ENCODE data around the gene TSC2. TPM values are rescaled to one million over a fixed set of nuclear protein-coding genes. Genes with fewer than 3 reads are reported as not detected.

Gene TSC2
- total RNA-seq, 1 donor from 2014 or later, result 139 TPM

DNA sequence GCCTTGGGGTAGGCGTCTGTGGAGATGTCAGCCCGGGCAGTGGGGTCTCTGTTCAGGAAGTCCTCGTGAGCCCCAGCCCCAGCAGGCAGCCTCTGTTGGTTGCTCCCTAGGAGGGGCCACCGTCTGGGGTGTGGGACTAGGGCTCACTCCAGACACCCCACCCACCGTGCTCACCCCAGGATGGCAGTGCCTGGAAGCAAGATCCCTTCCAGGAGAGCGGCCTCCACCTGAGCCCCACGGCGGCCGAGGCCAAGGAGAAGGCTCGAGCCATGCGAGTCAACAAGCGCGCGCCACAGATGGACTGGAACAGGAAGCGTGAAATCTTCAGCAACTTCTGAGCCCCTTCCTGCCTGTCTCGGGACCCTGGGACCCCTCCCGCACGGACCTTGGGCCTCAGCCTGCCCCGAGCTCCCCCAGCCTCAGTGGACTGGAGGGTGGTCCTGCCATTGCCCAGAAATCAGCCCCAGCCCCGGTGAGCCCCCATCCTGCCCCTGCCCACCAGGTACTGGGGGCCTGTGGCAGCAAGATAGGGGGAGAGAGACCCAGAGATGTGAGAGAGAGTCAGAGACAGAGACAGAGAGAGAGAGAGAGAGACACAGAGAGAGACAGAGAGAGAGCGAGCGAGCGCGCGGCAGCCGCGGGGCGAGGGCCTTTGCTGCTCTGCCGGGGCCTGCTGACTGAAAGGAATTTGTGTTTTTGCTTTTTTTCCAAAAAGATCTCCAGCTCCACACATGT, 10.0 kb upstream of the TSC2 start:
- Mint-ChIP-seq H3K9me3 (no peaks in the 10 kb centered on the region), H3K36me3 (ENCODE audit: low read depth) (no peaks in the 10 kb centered on the region), H3K4me1 (no peaks in the 10 kb centered on the region), H3K4me3 (no peak overlapping the region), H3K27ac (no peak overlapping the region), H3K27me3 (peaks cover 6% of the 10 kb centered on the region)
- DNase-seq (no peak), ATAC-seq (ENCODE audit: low read depth) (no peak)
- intact Hi-C loops (cut with micrococcal nuclease), result no loop called here
- TF ChIP-seq, protein P1, sequence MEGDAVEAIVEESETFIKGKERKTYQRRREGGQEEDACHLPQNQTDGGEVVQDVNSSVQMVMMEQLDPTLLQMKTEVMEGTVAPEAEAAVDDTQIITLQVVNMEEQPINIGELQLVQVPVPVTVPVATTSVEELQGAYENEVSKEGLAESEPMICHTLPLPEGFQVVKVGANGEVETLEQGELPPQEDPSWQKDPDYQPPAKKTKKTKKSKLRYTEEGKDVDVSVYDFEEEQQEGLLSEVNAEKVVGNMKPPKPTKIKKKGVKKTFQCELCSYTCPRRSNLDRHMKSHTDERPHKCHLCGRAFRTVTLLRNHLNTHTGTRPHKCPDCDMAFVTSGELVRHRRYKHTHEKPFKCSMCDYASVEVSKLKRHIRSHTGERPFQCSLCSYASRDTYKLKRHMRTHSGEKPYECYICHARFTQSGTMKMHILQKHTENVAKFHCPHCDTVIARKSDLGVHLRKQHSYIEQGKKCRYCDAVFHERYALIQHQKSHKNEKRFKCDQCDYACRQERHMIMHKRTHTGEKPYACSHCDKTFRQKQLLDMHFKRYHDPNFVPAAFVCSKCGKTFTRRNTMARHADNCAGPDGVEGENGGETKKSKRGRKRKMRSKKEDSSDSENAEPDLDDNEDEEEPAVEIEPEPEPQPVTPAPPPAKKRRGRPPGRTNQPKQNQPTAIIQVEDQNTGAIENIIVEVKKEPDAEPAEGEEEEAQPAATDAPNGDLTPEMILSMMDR (IDR thresholded peaks at IDR 0.05), result no peak
- ChIA-PET CTCF (no interaction called here), POLR2A (no interaction called here)

DNA sequence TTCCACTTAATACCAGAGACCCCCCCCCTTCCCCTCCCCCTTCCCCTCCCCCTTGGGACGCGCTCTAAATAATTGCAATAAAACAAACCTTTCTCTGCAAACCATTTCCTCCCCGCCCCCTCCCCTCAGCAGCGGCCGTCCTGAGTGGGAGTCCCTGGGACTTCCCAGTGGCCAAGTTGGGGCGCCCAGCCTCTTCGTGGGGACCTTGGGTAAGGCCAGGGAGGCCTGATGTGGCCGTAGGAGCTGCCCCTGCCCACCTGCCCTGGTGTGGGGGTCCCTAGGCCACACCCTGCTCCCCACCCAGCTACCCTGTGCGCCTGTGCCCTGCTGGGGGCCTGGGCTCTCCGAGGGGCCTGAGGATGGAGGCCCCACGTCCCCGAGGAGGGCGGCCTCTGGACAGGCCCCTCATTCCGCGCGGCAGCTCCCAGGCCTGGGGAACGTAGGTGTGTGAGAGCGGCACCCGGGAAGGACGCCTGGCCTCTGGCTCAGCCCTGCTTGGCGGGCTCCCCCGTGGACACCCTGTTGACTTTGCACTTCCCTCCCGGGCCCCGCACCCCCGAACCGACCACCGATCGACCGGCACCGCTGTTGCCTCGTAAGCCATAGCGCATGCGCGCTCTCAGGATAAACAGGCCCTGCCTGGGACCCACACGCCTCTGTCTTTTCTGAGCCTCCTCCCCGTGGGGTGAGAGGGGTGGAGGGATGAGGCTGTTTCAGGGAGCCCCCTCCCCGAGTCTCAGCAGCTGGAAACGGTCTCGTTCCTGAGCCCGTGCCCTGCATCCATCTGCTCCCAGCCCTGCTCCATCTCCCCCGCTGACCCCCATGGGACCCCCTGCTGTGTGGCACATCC, 9.2 kb upstream of the TSC2 start:
- no peak for ATAC-seq (ENCODE audit: low read depth)
- Mint-ChIP-seq H3K27me3 (peaks cover 6% of the 10 kb centered on the region), H3K27ac (no peak overlapping the region), H3K4me3 (no peak overlapping the region), H3K9me3 (no peaks in the 10 kb centered on the region), H3K4me1 (no peaks in the 10 kb centered on the region), H3K36me3 (ENCODE audit: low read depth) (no peaks in the 10 kb centered on the region)
- no peak for DNase-seq
- ChIA-PET POLR2A (no interaction called here), CTCF (no interaction called here)
- intact Hi-C loops (cut with micrococcal nuclease), result no loop called here
- TF ChIP-seq, protein P1 (IDR thresholded peaks at IDR 0.05), result no peak

DNA sequence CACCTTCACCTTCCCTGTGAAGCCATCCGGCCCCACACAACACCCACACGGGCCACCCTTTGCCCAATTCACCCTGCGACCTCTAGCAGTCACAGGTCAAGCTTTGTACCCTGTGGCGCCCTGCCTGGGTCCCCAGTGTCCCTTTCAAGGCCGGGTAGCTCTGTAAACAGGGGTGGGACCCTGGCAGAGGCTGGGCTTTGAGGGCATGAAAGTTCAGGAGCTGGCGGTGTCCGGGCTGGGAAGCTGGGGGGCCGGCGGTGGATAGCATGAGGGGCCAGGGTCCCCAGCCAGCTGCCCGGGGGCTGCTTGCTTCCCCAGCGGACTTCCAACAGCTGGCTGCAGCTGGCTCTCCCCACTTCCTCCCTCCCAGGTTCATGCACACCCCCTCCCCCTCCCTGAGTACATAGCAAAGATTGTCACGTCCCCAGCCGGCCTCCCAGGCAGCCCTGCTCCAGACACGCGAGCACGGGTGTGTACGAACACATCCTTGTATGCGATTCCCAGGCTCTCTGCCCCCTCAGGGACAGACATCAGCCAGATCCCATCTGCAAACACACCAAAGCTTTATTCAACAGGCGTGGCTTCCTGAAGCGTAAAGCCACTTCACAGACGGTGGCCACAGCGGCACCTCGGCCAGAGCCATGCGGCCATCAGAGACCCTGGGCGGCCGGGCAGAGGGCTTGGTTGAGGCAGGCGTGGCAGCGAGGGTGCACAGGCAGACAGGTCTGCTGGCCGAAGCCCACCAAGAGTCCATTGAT, 8.3 kb upstream of the TSC2 start:
- no peak overlapping the region for H3K27ac Mint-ChIP-seq
- peaks cover 6% of the 10 kb centered on the region for H3K27me3 Mint-ChIP-seq
- TF ChIP-seq, protein P1 (IDR thresholded peaks at IDR 0.05), result no peak
- no peak overlapping the region for H3K4me3 Mint-ChIP-seq
- no peaks in the 10 kb centered on the region for H3K36me3 Mint-ChIP-seq (ENCODE audit: low read depth)
- H3K9me3 Mint-ChIP-seq, result no peaks in the 10 kb centered on the region
- intact Hi-C loops (cut with micrococcal nuclease), result no loop called here
- DNase-seq, result no peak
- ATAC-seq (ENCODE audit: low read depth), result no peak
- ChIA-PET CTCF (no interaction called here), POLR2A (no interaction called here)
- H3K4me1 Mint-ChIP-seq, result no peaks in the 10 kb centered on the region

DNA sequence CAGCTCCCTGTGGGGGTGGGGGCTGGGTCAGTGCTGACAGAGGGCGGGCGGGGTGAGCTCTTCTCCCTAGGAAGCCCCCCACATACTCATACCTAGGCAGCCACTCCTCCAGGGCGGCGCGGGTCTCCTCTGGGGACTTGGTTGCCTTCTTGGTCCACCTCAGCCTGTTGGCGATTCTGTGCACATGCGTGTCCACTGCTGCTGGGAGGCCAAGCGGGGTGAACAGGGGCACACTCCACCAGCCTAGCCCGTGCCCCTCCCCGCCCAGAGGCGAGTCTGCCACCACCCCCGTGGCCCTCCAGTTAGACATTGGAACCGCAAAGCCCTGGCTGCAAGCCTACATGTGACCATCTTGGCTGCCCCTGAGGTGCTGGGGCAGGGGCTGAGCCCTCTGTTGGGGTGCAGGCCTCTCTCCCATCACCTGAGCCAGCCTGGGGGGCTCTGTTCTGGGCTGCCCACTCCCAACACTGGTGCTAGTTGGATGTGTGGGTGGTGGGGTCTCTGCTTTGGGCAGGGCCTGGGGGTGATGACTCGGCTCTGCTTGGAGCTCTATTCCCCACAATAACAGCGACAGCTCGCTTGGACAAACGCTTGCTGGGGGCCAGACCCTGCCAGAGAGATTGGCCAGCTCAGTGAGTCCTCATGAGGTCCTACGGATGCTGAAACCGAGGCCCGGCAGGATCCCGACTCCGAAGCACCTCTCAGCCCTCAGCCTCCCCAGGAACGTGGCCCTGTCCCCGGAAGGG, 7.6 kb upstream of the TSC2 start:
- TF ChIP-seq, protein P1 (IDR thresholded peaks at IDR 0.05), result no peak
- intact Hi-C loops (cut with micrococcal nuclease), result no loop called here
- POLR2A ChIA-PET, result no interaction called here

More for the DNA sequence above, 7.6 kb upstream of the TSC2 start:
- Mint-ChIP-seq H3K27me3 (peaks cover 2% of the 10 kb centered on the region), H3K27ac (no peak overlapping the region), H3K4me1 (peaks cover 3% of the 10 kb centered on the region), H3K4me3 (no peak overlapping the region), H3K36me3 (ENCODE audit: low read depth) (no peaks in the 10 kb centered on the region), H3K9me3 (no peaks in the 10 kb centered on the region)
- ATAC-seq (ENCODE audit: low read depth), result no peak
- CTCF ChIA-PET, result interaction anchor here (1.0 kb wide), 1 partner anchor 101 kb away, joined by 3 read pairs; no protein-coding TSS in a partner anchor
- no peak for DNase-seq
